SK-N-SH treated with all-trans-retinoic acid at 6 μM for 48 hours (cell line): ENCODE results near the gene SORCS3.

Experiments
- ATAC-seq: fragments of 200-7000 bp; cut with Tn5 transposase; 3 replicates; pipeline ENCODE4 v1.9.1; 2020; ENCODE audit warnings: mild to moderate bottlenecking, moderate library complexity
- ARNTL ChIP-seq: fragments of 450-650 bp; formaldehyde crosslinking; IDR thresholded peaks from 2 replicates; pipeline ENCODE4 v1.5.0; 2020; ENCODE audit warnings: low read depth, mild to moderate bottlenecking, moderate library complexity, borderline replicate concordance
- BACH2 ChIP-seq: fragments of 250-450 bp; sonication (Bioruptor Pico); IDR thresholded peaks from 2 replicates; pipeline ENCODE4 v1.9.0; 2021; ENCODE audit warnings: mild to moderate bottlenecking, borderline replicate concordance
- CSDC2 ChIP-seq: fragments of 250-450 bp; sonication (Bioruptor Pico); IDR thresholded peaks from 2 replicates; pipeline ENCODE4 v1.5.0; 2020; ENCODE audit warnings: mild to moderate bottlenecking, moderate library complexity
- ESRRG ChIP-seq: fragments of 250-450 bp; sonication (Bioruptor Pico); IDR thresholded peaks from 2 replicates; pipeline ENCODE4 v1.6.1; 2021; ENCODE audit warnings: mild to moderate bottlenecking
- GLIS3 ChIP-seq: fragments of 250-450 bp; sonication (Bioruptor Pico); IDR thresholded peaks from 2 replicates; pipeline ENCODE4 v1.5.0; 2020; ENCODE audit warnings: mild to moderate bottlenecking, moderate library complexity
- ISL1 ChIP-seq: fragments of 250-450 bp; sonication (Bioruptor Pico); IDR thresholded peaks from 2 replicates; pipeline ENCODE4 v2.1.2; 2022; ENCODE audit warnings: mild to moderate bottlenecking, moderate library complexity
- OSR1 ChIP-seq: fragments of 250-450 bp; sonication (Bioruptor Pico); IDR thresholded peaks from 2 replicates; pipeline ENCODE4 v1.8.0; 2022; ENCODE audit warnings: moderate library complexity, mild to moderate bottlenecking, inconsistent platforms
- PPARA ChIP-seq: fragments of 250-450 bp; sonication (Bioruptor Pico); IDR thresholded peaks from 2 replicates; pipeline ENCODE4 v1.5.0; 2020; ENCODE audit warnings: mild to moderate bottlenecking, borderline replicate concordance
- SNAI2 ChIP-seq: fragments of 250-450 bp; sonication (Bioruptor Pico); IDR thresholded peaks from 2 replicates; pipeline ENCODE4 v1.5.0; 2020; ENCODE audit warnings: mild to moderate bottlenecking, moderate library complexity
- TCF4 ChIP-seq: fragments of 250-450 bp; sonication (Bioruptor Pico); IDR thresholded peaks from 2 replicates; pipeline ENCODE4 v1.8.0; 2021; ENCODE audit warnings: mild to moderate bottlenecking, moderate library complexity, borderline replicate concordance
- TSHZ2 ChIP-seq: fragments of 250-450 bp; sonication (Bioruptor Pico); IDR thresholded peaks from 2 replicates; pipeline ENCODE4 v1.5.0; 2020; ENCODE audit warnings: mild to moderate bottlenecking, moderate library complexity
- ZC3H10 ChIP-seq: fragments of 250-450 bp; sonication (Bioruptor Pico); IDR thresholded peaks from 2 replicates; pipeline ENCODE4 v1.5.1; 2021; ENCODE audit warnings: mild to moderate bottlenecking, moderate library complexity
- ZFP3 ChIP-seq: fragments of 250-450 bp; sonication (Bioruptor Pico); IDR thresholded peaks from 2 replicates; pipeline ENCODE4 v1.5.0; 2020; ENCODE audit warnings: mild to moderate bottlenecking, moderate library complexity
- ZFP30 ChIP-seq: fragments of 450-650 bp; formaldehyde crosslinking; IDR thresholded peaks from 2 replicates; pipeline ENCODE4 v1.5.0; 2022; ENCODE audit warnings: mild to moderate bottlenecking, moderate library complexity
- ZNF565 ChIP-seq: fragments of 450-650 bp; formaldehyde crosslinking; conservative IDR thresholded peaks from 2 replicates; pipeline ENCODE4 v1.5.0; 2020; ENCODE audit warnings: low read depth, mild to moderate bottlenecking, moderate library complexity
- ZNF70 ChIP-seq: fragments of 450-650 bp; formaldehyde crosslinking; IDR thresholded peaks from 2 replicates; pipeline ENCODE4 v1.5.0; 2020; ENCODE audit warnings: mild to moderate bottlenecking, moderate library complexity
- ZNF8 ChIP-seq: fragments of 450-650 bp; formaldehyde crosslinking; IDR thresholded peaks from 2 replicates; pipeline ENCODE4 v1.5.0; 2020; ENCODE audit warnings: mild to moderate bottlenecking, moderate library complexity
- TF ChIP-seq, protein P1 (sequence below): fragments of 250-450 bp; sonication (Bioruptor Pico); IDR thresholded peaks from 2 replicates; pipeline ENCODE4 v1.8.0; 2020; ENCODE audit warnings: mild to moderate bottlenecking, moderate library complexity, borderline replicate concordance
- TF ChIP-seq, protein P2 (sequence below): fragments of 250-450 bp; sonication (Bioruptor Pico); IDR thresholded peaks from 2 replicates; pipeline ENCODE4 v1.5.1; 2021; ENCODE audit warnings: mild to moderate bottlenecking, moderate library complexity

Gene SORCS3

GRCh38 chr10:105070952-105071351, 429.9 kb downstream of the SORCS3 start (continued):
- no peak for TF ChIP-seq ZFP3 (CRISPR knock-in tag)
- TF ChIP-seq TSHZ2, result no peak
- TF ChIP-seq PPARA (CRISPR knock-in tag), result no peak

GRCh38 chr10:105071980-105072379, 430.9 kb downstream of the SORCS3 start:
- ATAC-seq, result no peak

DNA sequence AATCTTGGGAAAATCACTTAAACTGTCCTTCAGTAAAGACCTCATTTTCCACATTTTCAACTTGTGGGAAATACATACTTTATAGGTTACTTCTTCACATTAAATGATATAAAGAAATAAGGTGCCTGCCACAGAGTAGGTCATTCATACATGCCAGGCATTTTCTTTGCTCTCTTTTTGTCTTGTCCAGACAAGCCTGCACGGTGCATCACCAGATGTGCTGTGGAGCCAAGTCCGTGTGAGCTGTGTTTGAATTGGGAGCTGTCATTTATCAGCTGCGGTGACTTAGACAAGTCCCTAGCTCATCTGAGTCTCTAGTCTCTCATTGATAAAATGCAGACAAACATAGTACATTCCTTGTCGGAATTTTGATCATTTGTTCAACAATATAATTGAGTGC, 432.9 kb downstream of the SORCS3 start:
- ATAC-seq, result no peak

More at GRCh38 chr10:105071980-105072379, 430.9 kb downstream of the SORCS3 start:
- TF ChIP-seq ZNF565, result no peak
- no peak for TF ChIP-seq PPARA (CRISPR knock-in tag)
- TF ChIP-seq BACH2 (CRISPR knock-in tag), result no peak
- TF ChIP-seq TSHZ2, result no peak
- no peak for TF ChIP-seq OSR1
- no peak for TF ChIP-seq GLIS3 (CRISPR knock-in tag)
- TF ChIP-seq ZFP30 (CRISPR knock-in tag), result no peak
- TF ChIP-seq ZFP3 (CRISPR knock-in tag), result no peak

GRCh38 chr10:105075031-105075430, 433.9 kb downstream of the SORCS3 start:
- TF ChIP-seq ZNF8, result no peak
- no peak for TF ChIP-seq ZC3H10
- no peak for TF ChIP-seq SNAI2
- no peak for TF ChIP-seq ISL1 (CRISPR knock-in tag)
- ATAC-seq, result no peak

More for the DNA sequence above, 432.9 kb downstream of the SORCS3 start:
- TF ChIP-seq, protein P1, sequence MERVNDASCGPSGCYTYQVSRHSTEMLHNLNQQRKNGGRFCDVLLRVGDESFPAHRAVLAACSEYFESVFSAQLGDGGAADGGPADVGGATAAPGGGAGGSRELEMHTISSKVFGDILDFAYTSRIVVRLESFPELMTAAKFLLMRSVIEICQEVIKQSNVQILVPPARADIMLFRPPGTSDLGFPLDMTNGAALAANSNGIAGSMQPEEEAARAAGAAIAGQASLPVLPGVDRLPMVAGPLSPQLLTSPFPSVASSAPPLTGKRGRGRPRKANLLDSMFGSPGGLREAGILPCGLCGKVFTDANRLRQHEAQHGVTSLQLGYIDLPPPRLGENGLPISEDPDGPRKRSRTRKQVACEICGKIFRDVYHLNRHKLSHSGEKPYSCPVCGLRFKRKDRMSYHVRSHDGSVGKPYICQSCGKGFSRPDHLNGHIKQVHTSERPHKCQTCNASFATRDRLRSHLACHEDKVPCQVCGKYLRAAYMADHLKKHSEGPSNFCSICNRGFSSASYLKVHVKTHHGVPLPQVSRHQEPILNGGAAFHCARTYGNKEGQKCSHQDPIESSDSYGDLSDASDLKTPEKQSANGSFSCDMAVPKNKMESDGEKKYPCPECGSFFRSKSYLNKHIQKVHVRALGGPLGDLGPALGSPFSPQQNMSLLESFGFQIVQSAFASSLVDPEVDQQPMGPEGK (CRISPR knock-in tag), result no peak
- TF ChIP-seq ESRRG (CRISPR knock-in tag) (no peak), ZFP30 (CRISPR knock-in tag) (no peak), SNAI2 (no peak), ZNF8 (no peak), CSDC2 (CRISPR knock-in tag) (no peak), ZC3H10 (no peak), ZNF70 (no peak), TSHZ2 (no peak), ZFP3 (CRISPR knock-in tag) (no peak), ISL1 (CRISPR knock-in tag) (no peak)

DNA sequence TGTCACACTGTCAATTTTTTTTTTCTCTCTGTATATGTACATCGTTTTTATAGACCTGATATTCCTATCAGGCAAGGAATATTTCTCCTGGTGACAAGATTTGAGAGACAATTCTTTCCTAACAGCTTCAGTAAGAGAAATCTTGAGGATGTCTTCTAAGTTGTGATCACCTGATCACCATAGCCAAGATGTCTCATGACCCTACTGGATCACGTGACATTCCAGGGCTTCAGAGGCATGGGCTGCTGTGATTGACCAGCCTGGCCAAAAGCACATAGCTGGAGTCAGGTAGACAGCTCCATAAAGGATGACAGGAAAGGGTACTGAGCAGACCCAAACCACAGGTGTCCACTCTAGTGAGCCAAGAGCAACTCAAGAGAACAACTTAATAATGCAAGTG, 444.9 kb downstream of the SORCS3 start:
- no peak for ATAC-seq
- no peak for TF ChIP-seq GLIS3 (CRISPR knock-in tag)
- no peak for TF ChIP-seq TCF4 (CRISPR knock-in tag)
- no peak for TF ChIP-seq ZC3H10
- TF ChIP-seq ZNF565, result no peak
- TF ChIP-seq SNAI2, result no peak
- TF ChIP-seq, protein P2, sequence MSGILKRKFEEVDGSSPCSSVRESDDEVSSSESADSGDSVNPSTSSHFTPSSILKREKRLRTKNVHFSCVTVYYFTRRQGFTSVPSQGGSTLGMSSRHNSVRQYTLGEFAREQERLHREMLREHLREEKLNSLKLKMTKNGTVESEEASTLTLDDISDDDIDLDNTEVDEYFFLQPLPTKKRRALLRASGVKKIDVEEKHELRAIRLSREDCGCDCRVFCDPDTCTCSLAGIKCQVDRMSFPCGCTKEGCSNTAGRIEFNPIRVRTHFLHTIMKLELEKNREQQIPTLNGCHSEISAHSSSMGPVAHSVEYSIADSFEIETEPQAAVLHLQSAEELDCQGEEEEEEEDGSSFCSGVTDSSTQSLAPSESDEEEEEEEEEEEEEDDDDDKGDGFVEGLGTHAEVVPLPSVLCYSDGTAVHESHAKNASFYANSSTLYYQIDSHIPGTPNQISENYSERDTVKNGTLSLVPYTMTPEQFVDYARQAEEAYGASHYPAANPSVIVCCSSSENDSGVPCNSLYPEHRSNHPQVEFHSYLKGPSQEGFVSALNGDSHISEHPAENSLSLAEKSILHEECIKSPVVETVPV, result no peak
- no peak for TF ChIP-seq ARNTL
- TF ChIP-seq, protein P1 (CRISPR knock-in tag), result no peak
